Coronary artery (tissue), 2 donors: ENCODE data around the gene FOXD2.

Source experiments
- DNase-seq: peaks from one replicate; pipeline ENCODE4 v3.0.0-alpha.2; 2017; ENCODE audit warnings: low spot score
- H3K27ac ChIP-seq, 2 donors: fragments of 200-600 bp; sonication (generic); one replicate each; pipeline ENCODE4 v1.5.1; 2016 to 2019
- H3K4me3 ChIP-seq: fragments of 200-600 bp; sonication (generic); 2 replicates; pipeline ENCODE4 v1.5.1; 2016; ENCODE audit warnings: mild to moderate bottlenecking, moderate library complexity
- TF ChIP-seq, protein P1 (sequence below): fragments of 200-600 bp; sonication (generic); IDR thresholded peaks from one replicate; pipeline ENCODE4 v1.5.1; 2019; ENCODE audit warnings: antibody characterized with exemption

Gene FOXD2

GRCh38 chr1:47424336-47424982, 13.4 kb upstream of the FOXD2 start:
- Histone ChIP-seq H3K27ac (no peak overlapping the region), H3K4me3 (no peak overlapping the region)
- TF ChIP-seq, protein P1, sequence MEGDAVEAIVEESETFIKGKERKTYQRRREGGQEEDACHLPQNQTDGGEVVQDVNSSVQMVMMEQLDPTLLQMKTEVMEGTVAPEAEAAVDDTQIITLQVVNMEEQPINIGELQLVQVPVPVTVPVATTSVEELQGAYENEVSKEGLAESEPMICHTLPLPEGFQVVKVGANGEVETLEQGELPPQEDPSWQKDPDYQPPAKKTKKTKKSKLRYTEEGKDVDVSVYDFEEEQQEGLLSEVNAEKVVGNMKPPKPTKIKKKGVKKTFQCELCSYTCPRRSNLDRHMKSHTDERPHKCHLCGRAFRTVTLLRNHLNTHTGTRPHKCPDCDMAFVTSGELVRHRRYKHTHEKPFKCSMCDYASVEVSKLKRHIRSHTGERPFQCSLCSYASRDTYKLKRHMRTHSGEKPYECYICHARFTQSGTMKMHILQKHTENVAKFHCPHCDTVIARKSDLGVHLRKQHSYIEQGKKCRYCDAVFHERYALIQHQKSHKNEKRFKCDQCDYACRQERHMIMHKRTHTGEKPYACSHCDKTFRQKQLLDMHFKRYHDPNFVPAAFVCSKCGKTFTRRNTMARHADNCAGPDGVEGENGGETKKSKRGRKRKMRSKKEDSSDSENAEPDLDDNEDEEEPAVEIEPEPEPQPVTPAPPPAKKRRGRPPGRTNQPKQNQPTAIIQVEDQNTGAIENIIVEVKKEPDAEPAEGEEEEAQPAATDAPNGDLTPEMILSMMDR, result no peak
- DNase-seq, result no peak

- no peak for DNase-seq
- Histone ChIP-seq H3K27ac (peak overlapping the region in 1 of 2 donors; percentile 60), H3K4me3 (peak overlapping the region; percentile 48)
- TF ChIP-seq, protein P1, result no peak
These were observed 6.3 kb upstream of the FOXD2 start for GRCh38 chr1:47431534-47431933.

GRCh38 chr1:47432071-47433036, 5.5 kb upstream of the FOXD2 start:
- TF ChIP-seq, protein P1, result no peak
- H3K4me3 ChIP-seq, result peak overlapping the region; percentile 48
- H3K27ac ChIP-seq, result peak overlapping the region in 1 of 2 donors; percentile 60
- no peak for DNase-seq

GRCh38 chr1:47433037-47433421, 4.8 kb upstream of the FOXD2 start:
- TF ChIP-seq, protein P1, result no peak
- Histone ChIP-seq H3K4me3 (peak overlapping the region; percentile 48), H3K27ac (no peak overlapping the region)
- no peak for DNase-seq

GRCh38 chr1:47433477-47434050, 4.3 kb upstream of the FOXD2 start:
- peak overlapping the region; percentile 60 for H3K4me3 ChIP-seq

GRCh38 chr1:47434051-47434842, 3.6 kb upstream of the FOXD2 start:
- DNase-seq, result no peak
- Histone ChIP-seq H3K27ac (no peak overlapping the region), H3K4me3 (peak overlapping the region; percentile 60)
- TF ChIP-seq, protein P1, result no peak

More at GRCh38 chr1:47433477-47434050, 4.3 kb upstream of the FOXD2 start:
- TF ChIP-seq, protein P1, result no peak
- no peak overlapping the region for H3K27ac ChIP-seq
- no peak for DNase-seq
